Esophagus squamous epithelium (tissue), 4 donors: ENCODE data around the gene NUP205.

Source experiments
- POLR2A ChIP-seq, 4 donors: fragments of 450-650 bp; IDR thresholded peaks; one replicate each; pipeline ENCODE4 v1.6.1; 2017; ENCODE audit warnings: antibody characterized with exemption in 4 of 4, mild to moderate bottlenecking in 4 of 4, moderate library complexity in 3 of 4
- TF ChIP-seq, protein P1 (sequence below), 6 experiments: fragments of 450-650 bp in 4 of 6; fragments of 200-600 bp in 2 of 6; sonication (generic) in 2 of 6; IDR thresholded peaks; one replicate each; pipeline ENCODE4 v1.5.1; 2016 to 2019; ENCODE audit warnings: antibody characterized with exemption in 6 of 6, mild to moderate bottlenecking in 4 of 6, moderate library complexity in 4 of 6

DNA sequence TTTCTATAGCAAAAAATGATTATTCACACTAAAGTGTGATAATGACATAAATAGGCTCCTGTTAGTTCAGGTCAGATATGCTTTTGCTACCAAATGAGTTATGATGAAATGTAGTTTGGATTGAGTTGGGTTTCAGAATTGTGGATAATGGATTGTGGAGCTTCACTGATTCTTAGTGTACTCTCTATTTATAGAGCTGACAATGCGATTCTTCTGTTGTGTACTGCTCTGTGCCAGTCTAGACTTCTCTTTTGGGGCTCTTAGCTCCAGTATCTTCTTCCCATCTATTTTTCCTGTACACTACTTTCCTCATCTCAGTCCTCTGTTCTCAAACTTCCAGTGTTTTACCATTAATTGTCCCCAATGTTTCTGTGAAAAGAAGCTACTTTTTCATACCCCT lies 112.1 kb downstream of the NUP205 start:
- TF ChIP-seq, protein P1, sequence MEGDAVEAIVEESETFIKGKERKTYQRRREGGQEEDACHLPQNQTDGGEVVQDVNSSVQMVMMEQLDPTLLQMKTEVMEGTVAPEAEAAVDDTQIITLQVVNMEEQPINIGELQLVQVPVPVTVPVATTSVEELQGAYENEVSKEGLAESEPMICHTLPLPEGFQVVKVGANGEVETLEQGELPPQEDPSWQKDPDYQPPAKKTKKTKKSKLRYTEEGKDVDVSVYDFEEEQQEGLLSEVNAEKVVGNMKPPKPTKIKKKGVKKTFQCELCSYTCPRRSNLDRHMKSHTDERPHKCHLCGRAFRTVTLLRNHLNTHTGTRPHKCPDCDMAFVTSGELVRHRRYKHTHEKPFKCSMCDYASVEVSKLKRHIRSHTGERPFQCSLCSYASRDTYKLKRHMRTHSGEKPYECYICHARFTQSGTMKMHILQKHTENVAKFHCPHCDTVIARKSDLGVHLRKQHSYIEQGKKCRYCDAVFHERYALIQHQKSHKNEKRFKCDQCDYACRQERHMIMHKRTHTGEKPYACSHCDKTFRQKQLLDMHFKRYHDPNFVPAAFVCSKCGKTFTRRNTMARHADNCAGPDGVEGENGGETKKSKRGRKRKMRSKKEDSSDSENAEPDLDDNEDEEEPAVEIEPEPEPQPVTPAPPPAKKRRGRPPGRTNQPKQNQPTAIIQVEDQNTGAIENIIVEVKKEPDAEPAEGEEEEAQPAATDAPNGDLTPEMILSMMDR (IDR thresholded peaks at IDR 0.05) = no peak
- TF ChIP-seq POLR2A (IDR thresholded peaks at IDR 0.05) = no peak
